ENCODE data around the gene WNK2.

WNK2 gene

DNA sequence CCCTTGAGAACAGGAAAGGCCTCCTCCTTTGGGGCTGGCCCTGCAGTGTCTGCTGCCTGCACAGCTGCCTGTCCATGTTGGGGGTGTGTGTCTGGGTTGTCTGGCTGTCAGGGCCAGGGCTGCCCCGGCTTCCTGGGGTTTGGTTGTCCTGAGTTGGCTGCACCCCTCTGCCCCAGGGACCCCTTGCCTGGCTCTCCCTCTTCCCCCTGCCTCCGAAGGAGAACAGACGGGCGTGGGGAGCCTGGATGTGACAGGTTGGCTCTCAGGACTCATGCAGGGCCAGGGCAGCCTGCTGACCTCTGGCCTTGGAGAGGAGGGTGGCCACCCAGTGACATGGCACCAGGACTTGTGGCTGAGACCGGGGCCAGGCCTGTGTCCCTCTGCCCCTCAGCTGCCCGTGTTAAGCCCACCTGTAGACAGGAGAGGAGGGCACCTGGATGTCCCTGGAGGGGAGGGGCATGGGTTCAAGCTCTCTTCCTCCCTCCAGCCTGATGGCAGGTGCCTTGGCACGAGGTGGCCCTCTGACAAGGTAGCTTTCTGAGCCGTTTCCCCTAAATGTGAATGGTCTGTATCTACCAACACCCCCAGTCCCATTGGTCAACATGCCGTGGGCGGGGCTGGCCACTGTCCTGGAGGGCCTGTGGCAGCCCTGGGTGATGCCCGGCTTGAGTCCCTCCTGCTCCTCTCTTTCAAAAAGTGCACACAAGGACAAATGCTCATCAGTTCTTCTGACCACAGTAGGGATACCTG is 34.9 kb downstream of the WNK2 start:
- no peak for DNase-seq (ENCODE audit: low spot score)

DNA sequence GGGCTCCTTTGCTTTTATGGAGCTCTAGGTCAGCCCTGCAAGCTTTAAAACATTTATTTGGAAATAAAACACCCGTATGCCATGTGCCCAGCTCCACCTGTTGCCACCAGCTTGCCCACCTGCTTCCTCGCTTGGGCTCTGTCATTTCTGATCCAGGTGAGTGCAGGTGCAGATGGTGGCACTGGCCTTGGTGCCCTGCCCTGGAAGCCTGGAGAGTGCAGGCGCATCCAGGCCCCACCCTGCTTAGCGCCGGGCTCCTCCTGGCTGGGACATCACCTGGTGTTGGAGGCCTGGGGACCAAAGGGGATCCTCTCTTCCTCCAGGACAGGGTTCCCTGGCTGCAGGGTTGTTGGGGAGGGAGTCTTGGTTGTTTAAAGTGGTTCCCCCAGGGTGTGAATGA is 35.8 kb downstream of the WNK2 start:
- DNase-seq (ENCODE audit: low spot score) = no peak

DNA sequence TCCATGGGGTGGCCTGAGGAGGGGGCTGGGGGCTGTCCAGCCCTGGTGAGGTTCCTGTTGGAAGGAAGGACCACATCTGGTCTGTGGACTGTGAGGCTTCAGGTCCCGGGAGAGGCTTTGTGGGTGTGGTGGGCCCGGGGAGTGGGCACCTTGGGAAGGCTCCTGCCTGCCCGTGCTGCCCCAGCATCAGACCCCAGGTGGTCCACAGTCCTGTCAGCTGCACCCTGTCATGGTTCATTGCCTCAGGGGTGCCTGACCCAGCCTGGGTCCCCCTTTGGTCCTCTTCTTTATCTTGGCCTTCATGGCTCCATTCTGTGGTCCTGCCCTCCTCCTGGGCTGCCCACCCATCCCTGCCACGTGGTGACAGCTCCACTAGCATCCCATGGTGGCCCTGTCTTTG is 36.7 kb downstream of the WNK2 start:
- DNase-seq (ENCODE audit: low spot score) = no peak

DNA sequence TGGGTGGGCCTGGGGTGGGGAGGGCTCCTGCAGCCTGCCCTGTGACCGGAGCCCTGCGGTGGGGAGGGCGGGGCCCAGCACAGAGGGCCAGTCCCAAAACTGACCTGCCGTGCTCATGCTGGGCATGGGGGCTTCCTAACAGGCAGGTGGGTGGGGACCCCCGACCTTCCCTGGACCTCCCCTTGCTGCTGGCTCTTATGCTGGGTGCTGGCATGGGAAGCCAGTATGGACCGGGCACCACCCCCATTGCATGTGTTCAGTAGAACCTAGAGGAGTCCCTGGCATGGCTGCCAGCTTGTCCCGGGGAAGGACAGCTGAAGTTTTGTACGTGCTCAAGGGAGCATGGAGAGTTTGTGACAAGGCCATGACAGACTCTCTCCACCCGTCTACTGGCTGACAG is 37.1 kb downstream of the WNK2 start:
- DNase-seq (ENCODE audit: low spot score) = no peak

DNA sequence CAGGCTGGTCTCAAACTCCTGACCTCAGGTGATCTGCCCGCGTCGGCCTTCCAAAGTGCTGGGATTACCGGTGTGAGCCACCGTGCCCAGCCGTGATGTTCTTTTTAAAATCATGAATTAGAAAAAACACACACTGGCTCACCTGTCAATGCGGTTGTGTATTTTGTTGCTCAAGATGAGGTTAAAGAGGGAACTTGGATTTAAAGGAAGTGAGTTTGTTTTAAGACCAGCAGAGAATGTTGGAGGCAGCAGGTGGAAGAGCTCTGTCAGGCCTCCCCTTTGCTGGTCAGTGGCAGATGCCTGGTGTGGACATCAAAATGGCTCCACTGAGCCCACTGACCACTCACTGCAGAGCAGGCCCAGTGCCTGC is 38.9 kb downstream of the WNK2 start:
- DNase-seq (ENCODE audit: low spot score) = no peak

DNA sequence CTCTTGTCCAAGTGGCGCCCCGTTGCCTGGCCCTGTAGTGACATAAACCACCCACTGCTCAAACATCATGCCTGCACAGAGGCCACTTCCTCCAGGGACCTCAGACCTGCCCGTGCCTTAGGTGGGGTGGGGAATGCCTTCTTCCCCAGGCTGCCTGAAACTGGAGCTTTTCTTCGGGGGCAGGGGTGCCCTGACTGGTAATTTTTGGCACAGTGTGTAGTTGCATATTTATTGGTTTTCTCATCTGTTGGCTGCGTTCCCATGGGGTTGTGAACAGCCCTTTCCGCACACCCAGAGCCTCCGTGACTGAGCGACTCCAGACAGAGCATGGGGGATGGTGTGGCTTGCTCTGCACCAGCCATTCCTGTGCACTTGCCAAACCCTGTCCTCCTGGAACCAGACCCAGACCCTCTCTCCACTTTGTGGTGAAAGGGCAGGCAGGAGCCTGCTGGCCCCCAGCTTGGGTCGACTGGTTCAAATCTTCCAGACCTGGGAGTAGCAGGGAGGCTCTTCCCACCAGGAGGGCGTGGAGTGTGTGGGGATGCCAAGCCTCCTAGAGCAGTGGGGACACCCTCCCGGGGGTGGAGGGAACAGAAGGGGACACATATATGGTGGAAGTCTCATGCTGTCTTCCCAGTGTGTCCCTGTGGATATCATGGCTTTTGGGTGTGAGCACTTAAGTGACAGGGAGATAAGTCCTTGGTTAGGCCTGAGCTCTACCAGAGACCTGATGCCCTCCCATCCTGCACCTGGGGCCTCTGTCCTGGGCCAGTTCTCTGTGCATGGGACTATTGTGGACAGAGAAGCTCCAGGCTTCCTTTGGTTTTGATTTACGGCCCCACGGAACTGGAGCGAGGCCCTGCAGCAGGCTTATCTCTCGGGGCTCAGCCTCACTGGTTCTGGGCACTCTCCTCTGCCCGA is 39.6 kb downstream of the WNK2 start:
- DNase-seq (ENCODE audit: low spot score) = peak; percentile 48

DNA sequence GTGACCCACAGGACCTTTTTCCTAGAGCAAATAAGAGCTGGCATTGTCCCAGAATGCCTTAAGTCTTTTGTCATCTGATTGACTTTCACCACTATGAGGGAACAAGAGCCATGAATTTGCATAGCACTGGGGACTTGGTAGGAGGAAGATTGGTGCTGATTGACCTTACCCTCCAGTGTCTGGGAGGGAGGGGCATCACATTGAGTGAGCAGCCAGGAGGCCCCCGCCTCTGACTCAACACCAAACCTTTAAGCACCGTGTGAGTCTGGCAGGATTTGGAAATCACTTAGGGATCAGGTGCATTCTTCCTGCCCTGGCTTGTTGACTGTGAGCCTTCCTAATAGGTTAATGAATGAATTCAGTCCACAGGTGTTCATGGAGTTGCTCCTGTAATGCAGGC is 40.7 kb downstream of the WNK2 start:
- no peak for DNase-seq (ENCODE audit: low spot score)

DNA sequence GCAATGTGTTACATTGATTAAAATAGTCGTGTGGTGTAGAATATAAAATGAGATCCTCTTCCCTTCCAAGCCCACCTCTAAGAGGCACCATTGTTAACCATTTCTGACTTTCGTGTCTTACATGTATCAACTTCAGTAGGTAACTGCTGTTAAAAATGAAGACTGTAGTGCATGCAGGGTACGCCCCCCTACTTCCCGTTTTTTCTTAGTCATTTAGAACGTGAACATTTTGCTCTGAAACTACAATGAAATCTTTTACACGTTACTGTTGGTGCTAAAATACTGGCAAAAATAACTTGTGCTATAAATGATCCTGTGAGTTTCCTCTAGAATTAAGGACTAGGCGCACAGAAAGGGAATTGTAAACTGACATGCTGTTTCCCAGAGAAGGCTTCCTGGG is 41.5 kb downstream of the WNK2 start:
- no peak for DNase-seq (ENCODE audit: low spot score)

DNA sequence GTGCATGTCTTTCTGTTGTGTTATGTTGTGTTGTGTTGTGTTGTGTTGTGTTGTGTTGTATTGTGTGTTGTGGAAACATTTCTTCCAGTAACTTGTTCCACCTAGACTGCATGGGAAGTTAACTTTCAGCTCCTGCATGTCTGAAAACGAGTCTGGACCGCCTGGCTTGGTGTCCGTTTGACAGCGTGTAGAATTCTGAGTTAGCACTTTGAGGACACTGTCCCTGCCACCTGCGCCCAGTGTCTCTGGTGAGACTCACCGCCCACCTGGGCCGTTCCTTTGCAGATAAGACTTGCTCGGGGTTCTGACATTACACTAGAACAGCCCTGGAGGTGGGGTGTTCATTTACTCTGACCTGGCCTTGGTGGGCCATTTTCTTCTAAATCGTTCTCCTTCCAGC is 42.0 kb downstream of the WNK2 start:
- no peak for DNase-seq (ENCODE audit: low spot score)

DNA sequence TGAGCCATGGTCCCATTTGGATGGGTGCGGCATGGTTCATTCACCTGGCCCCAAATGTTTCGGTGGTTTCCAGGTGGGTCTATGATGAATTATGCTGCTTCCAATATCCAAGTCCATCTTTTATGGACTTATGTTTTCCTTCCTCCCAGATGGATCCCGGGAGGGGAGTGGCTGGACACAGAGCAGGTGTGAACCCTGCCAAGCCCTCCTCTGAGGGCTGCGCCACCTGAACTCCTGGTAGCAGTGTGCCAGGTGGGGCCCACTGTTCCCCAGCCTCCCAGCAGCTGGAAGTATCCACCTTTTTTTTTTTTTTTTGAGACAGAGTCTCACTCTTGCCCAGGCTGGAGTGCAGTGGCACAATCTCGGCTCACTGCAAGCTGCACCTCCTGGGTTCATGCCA is 42.9 kb downstream of the WNK2 start:
- no peak for DNase-seq (ENCODE audit: low spot score)

DNA sequence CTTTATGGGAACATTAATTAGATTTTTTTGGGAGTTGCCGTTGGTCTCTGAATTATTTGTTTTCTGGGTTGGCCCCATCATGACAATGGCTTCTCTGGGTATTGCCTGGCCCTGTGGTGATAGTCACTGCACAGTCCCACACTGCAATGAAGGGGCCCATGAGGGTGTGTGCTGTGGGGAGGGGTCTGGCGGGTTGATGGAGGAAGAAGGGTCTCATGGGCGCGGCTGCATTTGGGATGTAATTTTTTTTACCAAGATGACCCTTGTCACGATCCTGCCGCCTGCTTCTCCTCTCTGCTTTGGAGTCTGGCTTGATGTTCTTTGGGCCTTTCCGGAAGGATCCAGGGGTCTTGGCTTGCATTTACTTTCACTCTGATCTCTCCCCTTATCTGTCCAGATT is 44.1 kb downstream of the WNK2 start:
- DNase-seq (ENCODE audit: low spot score) = no peak

DNA sequence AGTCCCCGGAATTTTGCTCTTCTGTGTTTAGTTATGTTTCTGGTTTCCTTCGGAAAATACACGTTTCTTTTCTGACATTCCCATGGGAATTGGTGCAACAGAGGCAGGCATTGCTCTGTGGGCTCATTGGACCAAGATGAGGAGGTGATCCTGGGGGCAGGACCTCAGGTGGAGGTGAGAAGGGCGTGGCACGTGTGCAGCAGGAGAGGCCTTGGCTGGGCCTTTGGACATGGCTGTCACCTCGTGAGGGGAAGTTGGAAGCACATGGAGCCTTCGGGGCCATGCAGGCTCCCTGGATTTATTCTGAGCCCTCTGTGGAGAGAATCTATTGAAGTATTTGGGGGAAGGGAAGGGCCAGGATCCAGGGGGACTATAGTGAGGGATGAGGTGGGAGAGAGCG is 44.5 kb downstream of the WNK2 start:
- no peak for DNase-seq (ENCODE audit: low spot score)

DNA sequence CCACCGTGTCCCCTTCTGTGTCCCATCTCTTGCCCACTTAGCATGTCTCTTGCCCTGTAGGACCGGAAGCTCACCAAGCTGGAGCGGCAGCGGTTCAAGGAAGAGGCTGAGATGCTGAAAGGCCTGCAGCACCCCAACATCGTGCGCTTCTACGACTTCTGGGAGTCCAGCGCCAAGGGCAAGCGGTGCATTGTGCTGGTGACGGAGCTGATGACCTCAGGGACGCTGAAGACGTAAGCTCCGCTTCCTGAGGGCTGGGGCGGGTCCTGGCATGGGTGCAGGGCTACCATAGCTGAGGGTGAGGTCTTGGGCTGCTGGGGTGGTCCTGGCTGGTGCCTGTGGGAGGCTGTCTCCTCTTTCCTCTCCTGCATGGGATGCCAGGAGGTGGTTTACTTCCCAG is 45.7 kb downstream of the WNK2 start:
- no peak for DNase-seq (ENCODE audit: low spot score)

DNA sequence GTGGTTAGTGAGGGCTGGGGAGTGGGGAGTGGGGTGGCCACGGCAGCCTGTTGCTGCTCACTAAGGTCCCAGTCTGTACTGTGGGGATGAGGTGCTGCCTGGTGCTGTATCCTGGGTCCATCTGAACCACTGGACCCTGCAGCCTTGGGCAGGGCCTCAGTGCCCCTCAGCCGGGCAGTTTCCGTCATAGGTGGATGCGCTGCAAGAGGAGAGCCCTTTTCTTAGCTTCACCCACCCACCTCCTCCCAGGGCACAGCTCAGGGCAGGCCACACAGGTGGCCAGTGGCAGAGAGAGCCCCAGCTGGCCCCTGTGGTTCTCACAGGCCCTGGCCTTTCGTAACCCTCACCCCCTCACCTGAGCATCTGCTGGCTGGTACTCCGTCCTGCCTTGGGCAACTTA is 46.2 kb downstream of the WNK2 start:
- DNase-seq (ENCODE audit: low spot score) = no peak

DNA sequence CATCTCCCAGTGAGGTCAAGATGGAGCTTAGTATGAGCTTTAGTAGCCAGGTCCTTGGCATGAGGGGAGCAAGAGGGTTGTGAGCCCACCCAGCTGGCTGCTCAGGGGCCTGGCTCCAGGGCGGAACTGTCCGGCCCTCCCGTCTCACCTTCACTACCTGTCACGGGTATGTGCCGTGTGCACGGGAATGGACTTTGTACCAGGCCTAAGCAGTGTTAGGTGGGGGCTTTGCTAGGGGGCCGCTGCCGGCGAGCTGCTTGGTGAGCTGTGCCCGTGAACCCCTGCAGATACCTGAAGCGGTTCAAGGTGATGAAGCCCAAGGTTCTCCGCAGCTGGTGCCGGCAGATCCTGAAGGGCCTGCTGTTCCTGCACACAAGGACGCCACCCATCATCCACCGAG is 46.7 kb downstream of the WNK2 start:
- no peak for DNase-seq (ENCODE audit: low spot score)

DNA sequence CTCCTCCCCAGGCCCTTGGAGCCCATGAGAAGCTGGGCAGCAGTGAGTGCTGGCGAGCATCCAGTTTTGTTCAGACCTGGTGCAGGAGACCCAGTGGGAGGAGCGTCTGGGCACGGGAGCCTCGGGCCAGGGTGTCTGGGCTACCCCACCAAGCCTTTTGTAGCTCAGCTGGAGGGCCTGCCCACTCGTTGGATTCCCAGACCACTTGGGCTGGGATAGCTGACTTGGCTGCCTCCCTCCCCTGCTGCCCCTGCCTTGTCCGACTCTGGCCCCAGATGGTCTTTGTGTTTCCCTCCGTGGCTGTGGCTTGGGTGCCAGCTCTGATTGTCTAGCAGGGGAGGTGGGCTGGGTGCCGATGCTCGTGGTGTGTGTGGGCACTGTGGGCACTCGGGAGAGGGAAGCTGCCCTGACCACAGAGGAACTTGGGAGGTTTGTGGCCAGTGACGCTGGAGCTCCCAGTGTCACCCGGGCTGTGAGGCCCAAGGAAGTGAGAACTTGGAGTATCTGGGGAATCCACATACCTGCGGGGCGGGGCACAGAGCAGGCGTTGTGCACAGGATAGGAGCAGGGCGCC is 47.3 kb downstream of the WNK2 start:
- no peak for DNase-seq (ENCODE audit: low spot score)

DNA sequence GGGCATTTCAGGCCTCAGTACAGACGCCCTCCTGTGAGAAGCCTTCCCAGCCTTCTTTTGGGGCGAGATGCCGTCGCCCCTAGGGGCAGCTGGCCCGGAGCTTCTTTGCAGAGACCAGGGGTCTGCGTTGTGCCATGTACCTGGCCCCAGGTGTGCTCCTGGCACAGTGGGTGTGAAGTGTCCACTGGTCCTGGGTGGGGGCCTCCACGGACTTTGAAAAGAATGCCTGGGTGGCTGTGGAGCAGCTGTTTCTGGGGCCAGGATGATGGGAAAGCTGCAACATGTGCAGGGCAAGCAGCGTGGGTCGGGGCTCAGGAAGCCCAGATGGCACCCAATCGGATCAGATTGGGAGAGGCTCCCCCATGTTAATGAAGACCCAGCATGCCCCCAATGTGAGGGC is 47.8 kb downstream of the WNK2 start:
- DNase-seq (ENCODE audit: low spot score) = no peak

DNA sequence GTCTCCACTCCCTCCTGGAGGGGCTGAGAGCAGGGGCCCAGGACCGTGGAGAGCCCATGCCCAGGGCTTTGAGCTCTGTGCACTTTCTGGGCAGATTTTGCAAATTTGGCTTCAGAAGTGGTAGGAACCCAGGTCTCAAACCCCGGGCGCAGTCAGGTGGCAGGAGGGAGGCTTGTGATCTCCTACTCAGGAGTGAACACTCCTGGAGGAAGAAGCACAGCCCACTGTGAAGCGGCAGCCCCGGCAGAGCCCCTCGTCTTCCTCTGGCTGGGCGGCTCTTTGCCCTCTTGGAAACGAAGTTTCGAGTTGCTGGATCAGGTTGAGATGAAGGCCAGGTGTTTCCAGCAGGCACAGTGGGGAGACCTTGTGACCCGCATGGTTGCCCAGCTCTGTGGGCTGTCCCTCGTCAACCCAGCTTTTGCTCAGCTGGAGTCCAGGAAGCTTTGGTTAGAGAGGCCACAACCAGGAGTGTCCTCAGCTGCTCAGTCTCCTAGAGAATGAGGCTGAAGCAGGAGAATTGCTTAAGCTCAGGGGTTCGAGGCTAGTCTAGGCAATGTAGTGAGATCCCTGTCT is 48.5 kb downstream of the WNK2 start:
- no peak for DNase-seq (ENCODE audit: low spot score)

DNA sequence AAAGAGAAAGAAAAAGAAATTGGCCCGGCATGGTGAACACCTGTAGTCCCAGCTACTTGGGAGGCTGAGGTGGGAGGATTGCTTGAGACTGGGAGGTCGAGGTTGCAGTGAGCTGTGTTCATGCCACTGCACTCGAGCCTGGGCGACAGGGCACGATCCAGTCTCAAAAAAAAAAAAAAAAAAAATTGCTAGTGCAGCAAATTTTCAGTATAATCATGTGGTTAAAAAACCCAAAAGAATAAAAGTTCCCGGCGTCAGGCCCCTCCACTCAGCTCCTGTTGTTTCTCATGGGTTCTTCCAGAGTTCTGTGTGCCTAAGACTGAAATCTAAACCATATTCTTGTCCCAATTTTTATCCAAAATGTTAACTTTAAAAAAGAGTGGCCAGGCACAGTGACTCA is 49.1 kb downstream of the WNK2 start:
- no peak for DNase-seq (ENCODE audit: low spot score)

DNA sequence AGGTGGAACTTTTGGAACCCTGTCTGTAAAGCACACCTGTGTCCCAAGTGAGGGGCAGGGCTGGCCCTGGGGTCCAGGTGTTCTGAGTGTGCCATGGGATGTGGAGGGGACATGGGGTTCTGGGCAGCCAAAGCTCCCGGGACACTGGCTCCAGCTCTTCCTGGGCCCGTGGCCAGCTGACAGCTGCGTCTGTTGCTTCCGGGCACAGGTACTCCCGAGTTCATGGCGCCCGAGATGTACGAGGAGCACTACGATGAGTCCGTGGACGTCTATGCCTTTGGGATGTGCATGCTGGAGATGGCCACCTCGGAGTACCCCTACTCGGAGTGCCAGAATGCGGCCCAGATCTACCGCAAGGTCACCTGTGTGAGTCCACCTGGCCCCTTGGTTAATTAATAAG is 50.7 kb downstream of the WNK2 start:
- DNase-seq (ENCODE audit: low spot score) = no peak

DNA sequence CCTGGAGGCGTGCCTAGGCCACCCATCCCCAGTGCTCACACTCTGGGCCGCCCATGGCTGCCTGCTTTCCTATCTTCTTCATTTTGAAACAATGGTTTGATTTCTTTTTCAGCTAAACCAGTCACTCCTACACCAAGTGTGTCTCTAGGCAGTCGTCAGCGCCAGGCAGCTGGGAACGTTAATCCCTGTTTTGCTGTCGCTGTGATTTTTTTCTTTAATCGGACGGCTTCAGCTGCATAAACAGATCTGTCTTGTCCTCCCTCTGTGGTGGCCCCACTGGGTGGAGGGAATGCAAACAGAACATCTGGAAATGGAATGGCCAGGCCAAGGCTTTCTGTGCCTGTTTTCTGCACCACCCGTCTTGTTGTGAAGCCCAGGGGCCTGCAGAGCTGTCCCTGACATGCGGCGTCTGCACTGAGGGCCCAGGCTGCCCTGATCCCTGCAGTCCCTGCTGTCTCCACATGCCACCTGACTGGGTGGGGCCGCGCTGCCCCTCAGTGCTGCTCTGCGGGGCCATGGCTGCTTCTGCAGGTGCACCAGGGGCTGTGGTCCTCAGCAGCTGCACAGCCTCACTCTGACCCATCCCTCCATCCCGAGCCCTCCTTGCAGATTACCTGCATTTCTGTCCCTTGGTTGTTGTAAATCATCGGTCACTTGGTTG is 51.5 kb downstream of the WNK2 start:
- DNase-seq (ENCODE audit: low spot score) = peak; percentile 79

DNA sequence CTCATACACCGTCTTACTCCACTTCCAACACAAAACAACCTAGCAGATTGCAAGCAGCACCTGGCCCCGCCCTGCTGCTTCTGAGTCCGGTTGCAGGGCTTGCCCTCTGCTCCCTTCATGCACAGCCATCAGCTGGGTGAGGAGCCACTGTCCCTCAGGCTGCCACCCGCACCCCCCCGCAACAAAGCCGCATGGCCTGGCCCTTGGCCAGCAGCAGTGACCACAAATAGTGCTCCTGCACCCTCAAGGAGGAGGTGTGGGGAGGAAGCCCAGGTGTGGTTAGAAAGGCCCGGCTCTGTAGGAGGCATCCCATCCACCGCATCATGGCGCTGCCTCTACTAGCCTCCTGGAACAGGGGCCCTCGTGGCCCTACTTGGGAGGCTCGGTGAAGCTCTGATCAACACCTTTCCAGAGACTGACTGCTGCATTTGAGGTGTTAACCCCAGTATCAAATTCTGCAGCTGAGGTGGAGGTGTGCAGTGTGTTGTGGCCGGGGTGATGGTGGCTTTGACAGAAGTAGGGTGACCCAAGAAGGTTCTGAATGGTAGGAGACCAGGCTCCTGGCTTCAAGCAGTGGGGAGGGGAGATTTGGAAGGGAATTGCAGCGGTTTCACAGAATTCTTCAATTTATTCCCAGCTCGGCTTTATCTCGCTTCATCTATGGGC is 52.7 kb downstream of the WNK2 start:
- no peak for DNase-seq (ENCODE audit: low spot score)

Measured in D341Med (cell line).